HS-5 (cell line): ENCODE results near the gene DTYMK.

ENCODE experiments used
- DNase-seq: peaks from one replicate; pipeline ENCODE4 v3.0.0-alpha.2; 2012; ENCODE audit warnings: low read depth

Gene DTYMK

GRCh38 chr2:241645915-241646645 is 40.5 kb downstream of the DTYMK start:
- no peak for DNase-seq

DNA sequence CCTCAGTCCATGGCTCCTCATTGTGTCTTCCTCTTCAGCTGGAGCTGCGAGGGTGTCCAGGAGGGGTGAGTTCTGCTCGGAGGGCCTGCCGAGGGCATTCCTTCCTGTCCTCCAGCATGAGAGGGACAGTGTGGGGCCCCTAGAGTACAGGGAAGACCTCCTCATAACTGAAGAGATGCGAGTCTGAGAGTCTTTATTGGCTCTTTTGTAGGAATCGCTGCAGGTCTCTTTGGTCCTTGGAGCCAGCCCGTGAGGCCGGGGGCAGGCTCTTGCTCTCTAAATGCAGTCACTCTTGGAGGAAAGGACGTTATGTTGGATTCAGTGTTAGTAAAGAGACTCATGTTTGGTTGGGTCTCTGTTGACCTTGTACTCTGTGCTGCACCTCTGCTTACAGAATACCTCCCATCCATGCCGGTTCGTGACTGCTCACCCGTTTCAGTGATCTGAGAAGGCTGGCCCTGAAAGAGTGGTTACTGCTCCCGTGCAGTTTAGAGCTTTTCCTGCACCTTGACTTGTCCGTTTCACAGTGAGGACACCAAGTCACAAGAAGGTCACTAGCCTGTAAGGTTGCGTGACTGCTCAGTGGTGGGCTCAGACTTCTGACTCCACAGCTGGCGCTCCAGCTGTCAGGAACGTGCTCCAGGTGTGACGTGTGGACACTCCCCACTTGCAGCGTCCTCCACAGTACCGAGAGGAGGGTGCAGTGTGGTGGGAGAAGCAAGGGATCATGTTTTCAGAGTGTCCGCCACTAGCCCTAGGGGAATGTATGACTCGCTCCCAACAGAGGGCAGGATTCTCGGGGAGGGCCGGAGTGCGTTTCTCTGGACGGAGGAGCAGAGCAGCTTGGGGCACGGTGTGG is 41.3 kb downstream of the DTYMK start:
- DNase-seq, result no peak

GRCh38 chr2:241641631-241642030 is 45.0 kb downstream of the DTYMK start:
- DNase-seq, result no peak

- DNase-seq, result no peak
These were observed 46.3 kb downstream of the DTYMK start for GRCh38 chr2:241640165-241640795.

- no peak for DNase-seq
These were observed 47.2 kb downstream of the DTYMK start for GRCh38 chr2:241639385-241639784.

DNA sequence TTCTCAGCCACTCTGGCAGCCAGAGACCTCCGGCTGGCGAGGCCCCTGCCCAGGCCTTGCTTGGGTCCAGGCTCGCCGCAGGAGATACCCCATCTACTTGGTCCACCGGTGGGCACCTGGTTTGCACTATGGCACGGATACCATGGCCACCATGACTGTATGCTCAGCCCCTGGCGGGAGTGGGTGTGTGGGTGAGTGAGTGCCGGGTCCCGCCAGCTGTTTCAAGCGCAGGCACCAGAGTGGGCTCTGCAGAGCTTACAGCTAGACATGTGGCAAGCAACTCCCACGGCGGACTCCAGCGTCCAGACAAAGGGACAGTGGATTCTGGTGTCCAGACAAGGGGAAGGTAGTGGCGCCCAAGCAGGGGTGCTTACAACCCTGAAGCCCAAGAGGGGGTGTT is 47.7 kb downstream of the DTYMK start:
- no peak for DNase-seq

GRCh38 chr2:241637795-241638660 is 48.6 kb downstream of the DTYMK start:
- no peak for DNase-seq

DNA sequence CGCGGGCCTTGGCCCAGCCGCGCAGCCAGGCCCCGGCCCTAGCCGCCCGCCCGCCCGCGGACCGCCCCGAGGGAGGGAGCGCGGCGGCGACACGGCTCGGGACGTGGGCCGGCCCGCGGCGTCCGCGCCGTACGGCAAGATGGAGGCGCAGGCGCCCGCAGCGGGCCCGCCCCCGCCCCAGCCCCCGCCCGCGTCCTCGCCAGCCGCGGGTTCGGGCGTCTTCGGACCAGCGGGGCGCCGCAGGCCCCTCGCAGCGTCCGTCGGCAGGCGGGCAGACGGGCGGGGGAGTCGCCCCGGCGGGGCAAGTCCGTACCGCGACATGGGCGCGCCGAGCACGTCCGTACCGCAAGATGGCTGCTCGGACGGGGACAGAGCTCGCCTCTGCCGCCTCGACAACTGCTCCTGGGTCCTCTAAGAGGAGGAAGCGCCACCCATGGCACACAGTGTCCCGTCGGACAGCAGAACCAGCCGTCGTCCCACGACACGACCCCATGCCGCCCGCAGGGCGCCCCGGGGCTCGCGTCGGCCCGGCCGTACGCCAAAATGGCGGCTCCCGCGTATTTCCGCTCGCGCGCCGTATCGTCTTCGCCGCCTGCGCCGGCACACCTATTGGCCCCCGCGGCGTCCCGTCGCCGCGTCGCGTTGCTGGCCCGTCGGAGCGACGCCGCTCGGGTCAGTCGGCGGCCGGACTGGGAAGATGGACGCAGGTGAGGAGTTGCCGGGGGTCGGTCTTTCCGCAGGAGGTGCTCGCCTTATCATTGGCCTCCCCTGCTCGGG is 49.4 kb downstream of the DTYMK start, which contains the start of the genes ATG4B and THAP4:
TSS of gene ATG4B (plus strand) at position 676 of the 777 bp plus-strand sequence. CDS start at position 698, 22 bp downstream.
TSS of gene THAP4 (minus strand) at position 141 of the 777 bp plus-strand sequence. CDS start 141 bp downstream, outside the sequence.
- peak; percentile 84 for DNase-seq

- no peak for DNase-seq
These were observed 50.2 kb downstream of the DTYMK start for GRCh38 chr2:241636182-241637017.

DNA sequence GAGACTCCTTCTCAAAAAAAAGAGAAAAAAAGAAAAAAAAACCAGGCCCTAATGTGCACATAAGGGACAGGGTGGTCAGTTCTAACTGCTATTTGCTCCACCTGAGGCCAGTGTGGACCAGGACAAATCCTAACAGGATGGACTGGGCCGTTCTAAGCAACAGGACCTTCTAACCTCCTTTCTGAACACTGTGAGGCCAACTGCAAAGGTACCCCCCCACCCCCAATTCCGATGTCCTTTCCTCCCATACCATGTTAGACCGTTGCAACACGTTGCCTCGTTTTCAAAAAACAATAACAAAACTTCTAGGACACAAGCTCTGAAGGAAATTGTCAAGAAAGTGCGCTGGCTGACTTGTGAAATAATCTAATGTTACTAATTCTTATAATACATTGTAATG is 50.9 kb downstream of the DTYMK start:
- DNase-seq, result no peak

DNA sequence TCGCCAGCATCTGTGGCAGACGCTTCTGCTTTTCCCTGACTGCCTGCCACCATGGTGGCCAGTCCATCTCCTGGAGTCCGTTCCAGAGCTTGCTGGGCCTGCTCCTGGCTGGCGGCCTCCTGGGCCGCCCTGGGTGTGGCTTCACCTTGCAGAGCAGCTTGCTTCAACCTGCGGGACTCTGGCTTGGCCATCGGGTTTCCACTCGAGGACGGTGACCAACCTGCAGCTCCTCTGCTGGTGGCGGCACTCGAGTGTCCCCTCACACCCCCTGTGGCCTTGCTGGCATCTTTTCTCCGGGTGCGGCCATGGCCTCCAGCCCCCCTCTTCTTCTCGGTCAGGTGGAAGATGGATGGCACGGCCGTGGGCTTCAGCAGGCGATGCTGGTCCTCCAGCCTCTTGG is 53.1 kb downstream of the DTYMK start:
- DNase-seq, result no peak

DNA sequence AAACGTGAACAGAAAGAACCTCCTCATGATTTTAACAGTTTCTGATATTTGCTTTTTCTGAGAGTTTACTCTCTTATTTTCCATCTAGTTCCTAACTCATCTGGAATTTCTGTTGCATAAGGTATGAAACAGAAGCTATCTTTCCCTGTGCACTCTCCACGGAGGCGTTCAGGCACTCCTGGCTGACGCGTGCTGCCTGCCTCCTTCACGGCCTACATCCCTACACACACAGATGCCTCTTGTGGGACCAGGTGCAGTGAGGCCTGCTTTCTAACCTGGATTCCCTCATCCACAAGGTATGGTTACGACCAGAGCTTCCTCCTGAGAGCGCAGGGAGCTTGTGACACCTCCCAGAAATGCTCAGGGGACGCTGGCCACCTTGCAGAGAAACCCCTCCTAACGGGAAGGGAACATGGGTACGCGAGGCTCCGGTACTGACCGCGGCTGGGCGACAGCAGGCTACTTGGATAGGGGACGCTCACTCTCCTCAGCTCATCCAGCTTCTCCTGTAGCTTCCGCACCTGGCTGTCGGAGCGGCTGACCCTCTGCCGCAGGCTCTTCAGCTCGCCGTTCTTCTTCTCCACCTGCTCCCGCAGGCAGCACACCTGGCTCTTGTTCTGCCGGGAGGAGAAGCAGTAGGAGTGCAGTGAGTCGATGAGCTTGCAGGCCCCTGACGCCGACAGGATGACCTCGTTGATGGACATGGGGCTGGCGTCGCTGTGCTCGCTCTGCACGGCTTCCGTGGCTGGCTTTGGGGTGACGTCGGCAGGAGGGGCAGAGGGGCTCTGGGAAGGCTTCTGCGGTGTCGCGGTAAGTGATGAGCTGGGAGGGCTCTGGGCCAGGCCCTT is 53.9 kb downstream of the DTYMK start:
- DNase-seq, result no peak

GRCh38 chr2:241629762-241630435 is 56.7 kb downstream of the DTYMK start:
- no peak for DNase-seq

- DNase-seq, result no peak
These were observed 58.9 kb downstream of the DTYMK start for GRCh38 chr2:241627675-241628074.
